GM18502 (cell line): Measurements from ENCODE around the gene NUDT16L1.
A peak's percentile ranks its signal among the peaks of the same experiment; 100 is the strongest.
"Not testable (repeated sequence)": the region's sequence is repeated elsewhere in the genome, so short reads cannot be mapped to it uniquely, and the experiment has no call there.

ENCODE experiments used
- ATAC-seq: cut with Tn5 transposase; IDR thresholded peaks from one replicate; pipeline ENCODE4 v1.9.1; 2021; ENCODE audit warnings: mild to moderate bottlenecking; ENCODE audit not compliant: unreplicated experiment, poor library complexity

NUDT16L1 gene

DNA sequence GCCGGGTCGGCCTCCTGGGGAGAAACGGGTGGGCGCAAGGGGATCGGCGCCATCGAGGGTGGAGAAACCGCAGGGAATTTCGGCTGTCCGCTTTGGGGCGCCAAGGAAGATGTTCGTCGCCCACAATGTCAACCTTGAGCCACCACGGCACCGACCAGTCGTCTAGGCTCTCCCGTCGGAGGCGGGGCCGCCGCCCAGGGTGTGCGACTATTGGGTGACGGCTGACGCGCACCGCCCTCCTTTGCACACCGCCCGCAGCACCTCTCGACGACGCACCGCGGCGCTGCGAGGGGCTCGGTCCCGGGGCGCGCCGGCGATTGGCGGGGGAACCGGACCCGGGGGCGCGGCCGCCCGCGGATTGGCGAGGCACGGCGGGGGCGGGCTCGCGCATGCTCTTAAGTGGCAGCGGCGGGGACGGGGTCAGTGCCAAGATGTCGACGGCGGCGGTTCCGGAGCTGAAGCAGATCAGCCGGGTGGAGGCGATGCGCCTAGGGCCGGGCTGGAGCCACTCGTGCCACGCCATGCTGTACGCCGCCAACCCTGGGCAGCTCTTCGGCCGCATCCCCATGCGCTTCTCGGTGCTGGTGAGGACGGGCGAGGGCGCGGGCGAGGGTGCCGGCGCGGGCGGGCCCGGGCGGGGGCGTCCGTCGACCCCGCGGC lies at the start of gene NUDT16L1:
TSS of gene NUDT16L1 (plus strand) at position 267 of the 660 bp plus-strand sequence. CDS start at position 432, 165 bp downstream.
- peak; percentile 96 for ATAC-seq

DNA sequence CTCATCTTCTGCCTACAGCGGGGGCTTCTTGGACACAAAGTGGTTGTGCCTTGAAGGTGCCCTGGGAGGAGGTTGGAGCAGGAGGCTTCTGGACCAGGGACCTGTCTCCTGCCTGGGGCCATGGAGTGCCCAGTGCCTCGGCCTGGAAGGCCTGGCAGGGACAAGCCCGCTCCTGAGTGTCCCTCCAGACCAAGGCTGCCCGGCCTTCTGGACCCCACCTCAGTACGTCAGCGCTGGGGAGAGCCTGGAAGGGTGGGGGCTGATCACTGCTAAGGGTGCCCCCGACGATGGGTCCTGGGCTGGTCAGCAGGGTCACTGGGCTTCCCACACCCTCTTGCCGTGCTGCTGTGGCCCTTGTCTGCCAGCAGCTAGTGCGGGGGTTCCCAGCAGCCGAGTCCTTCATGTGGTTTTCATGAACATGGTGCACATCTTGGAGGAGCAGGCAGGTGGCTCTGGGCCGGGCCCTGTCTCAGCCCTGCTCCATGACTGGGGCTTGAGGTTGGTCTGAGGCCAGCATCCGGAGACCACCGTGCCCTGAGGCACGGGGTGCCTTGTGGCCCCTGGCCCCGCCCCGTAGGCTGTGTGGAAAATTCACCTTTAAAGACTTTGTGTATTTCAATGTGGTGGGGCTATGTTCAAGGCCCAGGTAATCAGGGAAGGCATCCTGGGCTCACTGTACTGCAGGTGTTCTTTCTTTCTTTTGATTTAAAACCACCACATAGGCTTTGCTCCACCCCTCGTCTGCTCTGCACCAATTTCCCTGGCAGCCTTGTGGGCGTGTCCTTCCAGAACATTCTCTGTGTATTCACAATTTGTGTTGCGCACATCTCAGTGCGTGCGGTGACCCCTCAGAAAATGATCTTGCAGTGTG lies 46.4 kb upstream of the NUDT16L1 start:
- no peak for ATAC-seq

DNA sequence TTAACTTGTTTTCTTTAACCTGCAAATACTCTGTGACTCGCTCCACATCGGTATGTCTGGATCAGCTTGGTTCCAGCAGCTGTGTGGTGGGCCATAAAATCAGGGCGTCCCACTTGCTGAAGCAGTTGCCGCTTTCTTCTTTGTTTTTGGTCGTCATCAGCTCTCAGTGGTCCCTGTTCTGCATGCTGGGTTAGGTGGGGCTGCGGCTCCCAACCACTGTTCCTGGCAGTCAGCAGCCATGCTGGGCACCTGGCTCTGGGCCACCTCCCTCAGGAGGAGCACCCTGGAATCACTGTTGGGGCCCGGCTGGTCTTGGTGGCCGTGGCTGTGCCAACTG lies 45.8 kb upstream of the NUDT16L1 start:
- ATAC-seq: no peak

- no peak for ATAC-seq
These were observed 44.4 kb upstream of the NUDT16L1 start for GRCh38 chr16:4648917-4649316.

DNA sequence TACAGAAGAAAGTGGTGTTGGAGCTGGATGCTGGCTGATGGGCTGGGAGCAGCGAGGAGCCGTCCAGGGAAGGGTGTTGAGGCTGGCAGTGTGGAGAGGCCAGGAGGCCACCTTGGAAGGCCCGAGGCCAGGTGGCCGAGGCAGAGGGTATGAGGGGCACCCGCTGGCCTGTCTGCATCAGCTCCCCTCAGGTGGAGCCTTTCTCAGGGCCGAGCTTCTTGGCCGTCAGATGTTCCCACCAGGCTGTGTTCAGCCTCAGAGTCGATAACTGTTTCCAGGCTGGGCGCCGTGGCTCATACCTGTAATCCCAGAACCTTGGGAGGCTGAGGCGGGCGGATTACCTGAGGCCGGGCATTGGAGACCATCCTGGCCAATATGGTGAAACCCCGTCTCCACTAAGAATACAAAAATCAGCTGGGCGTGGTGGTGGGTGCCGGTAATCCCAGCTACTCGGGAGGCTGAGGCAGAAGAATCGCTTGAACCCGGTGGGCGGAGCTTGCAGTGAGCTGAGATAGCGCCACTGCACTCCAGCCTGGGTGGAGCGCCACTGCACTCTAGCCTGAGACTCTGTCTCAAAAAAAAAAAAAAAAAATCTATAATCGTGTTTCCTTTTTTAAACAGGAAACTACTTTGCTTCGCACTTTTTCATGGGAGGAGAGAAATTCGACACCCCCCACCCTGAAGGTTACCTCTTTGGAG lies 43.5 kb upstream of the NUDT16L1 start:
- ATAC-seq: no peak

- not testable (repeated sequence) for ATAC-seq
These were observed 42.8 kb upstream of the NUDT16L1 start for GRCh38 chr16:4650443-4651074.

- ATAC-seq: no peak
These were observed 41.5 kb upstream of the NUDT16L1 start for GRCh38 chr16:4651827-4652226.

DNA sequence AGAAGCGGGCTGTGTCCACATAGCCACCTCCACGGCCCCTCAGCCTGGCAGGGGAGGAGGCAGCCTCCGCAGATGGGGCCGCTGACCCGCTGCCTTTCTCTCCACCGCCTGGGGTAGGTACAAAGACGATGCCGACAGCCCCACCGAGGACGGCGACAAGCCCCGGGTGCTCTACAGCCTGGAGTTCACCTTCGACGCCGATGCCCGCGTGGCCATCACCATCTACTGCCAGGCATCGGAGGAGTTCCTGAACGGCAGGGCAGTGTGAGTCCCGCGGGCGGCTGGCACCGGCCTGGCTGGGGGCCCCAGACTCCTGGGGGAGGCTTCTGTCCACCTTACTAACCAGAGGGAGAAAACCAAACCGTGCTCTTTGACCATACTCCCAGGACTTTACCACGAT lies 40.8 kb upstream of the NUDT16L1 start:
- ATAC-seq: no peak

DNA sequence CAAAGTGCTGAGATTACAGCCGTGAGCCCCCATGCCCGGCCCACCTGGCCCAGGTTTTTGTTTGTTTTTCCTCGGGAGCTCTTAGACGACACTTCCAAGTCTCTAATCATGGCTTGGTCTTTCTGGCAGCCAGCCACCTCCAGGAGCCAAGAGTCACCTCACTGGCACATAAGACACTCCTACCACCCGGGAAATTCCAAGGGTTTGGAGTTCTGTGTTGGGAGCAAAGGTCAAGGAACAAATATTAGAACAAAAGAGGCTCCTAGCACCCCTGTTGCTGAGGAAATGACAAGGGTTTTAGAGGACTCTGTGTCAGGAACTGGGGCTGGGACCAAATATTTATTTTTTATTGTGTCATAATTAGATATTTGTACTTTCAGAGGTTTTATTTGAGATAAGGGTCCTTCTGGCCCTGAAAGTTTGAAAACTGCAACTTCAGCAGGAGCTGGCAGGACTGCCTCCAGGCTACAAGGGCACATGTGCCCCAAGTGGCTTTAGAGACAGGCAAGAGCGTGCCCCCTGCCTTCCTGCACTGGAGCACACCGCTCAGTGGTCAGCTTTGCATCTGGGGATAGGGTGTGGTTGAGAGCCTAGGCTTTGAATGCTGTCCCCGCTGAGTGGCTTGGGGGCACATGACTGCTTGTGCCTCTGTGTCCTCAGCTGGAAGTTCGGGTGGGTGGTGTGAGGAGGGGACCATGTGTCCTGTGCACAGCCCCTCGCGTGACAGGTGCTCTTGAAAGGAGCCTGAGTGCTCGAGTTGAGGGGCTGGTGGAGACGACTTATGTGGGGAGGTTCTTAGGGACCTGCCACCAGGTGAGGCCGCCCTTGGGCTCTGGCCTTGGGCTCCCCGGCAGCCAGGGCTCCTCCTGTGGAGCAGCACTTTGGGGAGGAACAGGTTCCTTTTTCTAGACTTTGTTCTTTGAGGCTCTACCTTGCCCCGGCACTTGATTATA lies 39.1 kb upstream of the NUDT16L1 start:
- ATAC-seq: no peak

GRCh38 chr16:4654964-4655590 lies 38.3 kb upstream of the NUDT16L1 start:
- ATAC-seq: no peak

DNA sequence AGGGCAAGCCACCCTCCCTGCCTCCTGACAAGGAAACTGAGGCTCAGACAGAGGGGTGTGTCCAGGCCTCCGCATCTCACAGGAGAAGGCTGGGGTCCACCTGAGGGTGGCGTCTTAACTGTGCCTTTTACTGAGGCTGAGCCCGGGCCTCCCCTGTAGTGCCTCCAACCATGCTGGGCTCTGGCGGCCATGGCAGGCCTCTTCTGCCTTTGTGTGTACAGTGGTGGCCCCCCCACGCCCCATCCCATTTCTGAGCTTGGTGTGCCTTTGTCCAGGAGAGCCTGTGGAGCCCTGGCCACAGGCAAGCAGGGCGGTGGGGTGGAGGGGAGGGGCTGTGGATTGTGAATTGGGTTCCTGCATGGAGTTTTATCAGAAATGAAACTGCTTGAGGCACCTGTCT lies 37.6 kb upstream of the NUDT16L1 start:
- ATAC-seq: no peak

DNA sequence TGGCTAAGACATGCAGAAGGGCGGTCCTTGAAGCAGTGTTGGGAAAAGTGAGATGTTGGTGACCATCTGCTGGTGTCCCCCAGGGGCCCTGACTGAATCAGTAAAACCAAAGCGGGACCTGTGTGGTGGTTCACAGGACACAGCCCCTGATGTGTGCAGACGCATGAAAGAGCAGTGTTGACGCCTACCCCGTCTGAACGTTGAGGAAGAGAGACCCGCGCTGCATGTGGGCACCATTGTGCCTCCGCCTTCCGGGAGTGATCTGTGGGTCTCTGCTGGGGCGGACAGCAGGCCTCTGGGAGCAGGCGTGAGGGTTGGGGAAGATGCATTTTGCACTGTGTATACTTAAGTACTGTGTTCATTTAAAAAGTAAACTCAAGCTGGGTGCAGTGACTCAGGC lies 37.1 kb upstream of the NUDT16L1 start:
- no peak for ATAC-seq

DNA sequence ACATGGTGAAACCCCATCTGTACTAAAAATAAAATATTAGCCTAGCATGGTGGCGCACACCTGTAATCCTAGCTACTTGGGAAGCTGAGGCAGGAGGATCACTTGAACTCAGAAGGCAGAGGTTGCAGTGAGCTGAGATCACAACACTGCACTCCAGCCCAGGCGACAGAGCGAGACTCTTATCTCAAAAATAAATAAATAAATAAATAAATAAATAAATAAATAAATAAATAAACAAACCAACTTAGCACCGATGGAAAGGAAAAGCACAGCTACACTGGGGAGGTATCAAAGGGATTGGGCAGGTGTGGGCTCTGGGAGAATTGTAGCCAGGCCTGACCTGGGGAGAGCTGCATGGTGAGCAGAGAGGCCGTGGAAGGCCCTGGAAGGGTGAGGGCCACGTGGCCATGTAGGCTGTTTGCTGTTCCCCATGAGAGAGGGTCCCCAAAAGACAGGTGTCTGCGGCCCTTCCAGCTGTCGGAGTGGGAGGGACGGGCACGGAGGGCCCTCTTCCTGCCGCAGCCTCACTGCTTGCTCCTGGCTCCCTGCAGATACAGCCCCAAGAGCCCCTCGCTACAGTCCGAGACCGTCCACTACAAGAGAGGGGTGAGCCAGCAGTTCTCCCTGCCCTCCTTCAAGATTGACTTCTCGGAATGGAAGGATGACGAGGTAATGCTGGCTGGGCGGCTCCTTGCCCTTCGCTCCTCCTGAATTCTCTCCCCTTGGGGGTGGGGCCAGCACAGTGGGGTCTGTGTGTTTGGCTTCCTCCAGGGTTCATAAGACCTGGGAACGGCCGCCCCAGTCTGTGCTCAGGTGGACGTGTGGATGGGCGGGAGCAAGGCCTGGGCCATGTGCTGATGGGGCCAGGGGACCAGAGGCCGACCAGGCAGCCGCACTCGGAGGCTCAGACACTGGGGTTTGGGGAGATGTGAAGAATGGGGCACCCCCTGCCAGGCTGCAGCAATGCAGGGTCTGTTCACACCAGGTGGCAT lies 36.4 kb upstream of the NUDT16L1 start:
- ATAC-seq: no peak

- ATAC-seq: no peak
These were observed 33.7 kb upstream of the NUDT16L1 start for GRCh38 chr16:4659363-4660353.

GRCh38 chr16:4660454-4661007 lies 32.8 kb upstream of the NUDT16L1 start:
- ATAC-seq: peak; percentile 61

- no peak for ATAC-seq
These were observed 31.7 kb upstream of the NUDT16L1 start for GRCh38 chr16:4661661-4662060.

DNA sequence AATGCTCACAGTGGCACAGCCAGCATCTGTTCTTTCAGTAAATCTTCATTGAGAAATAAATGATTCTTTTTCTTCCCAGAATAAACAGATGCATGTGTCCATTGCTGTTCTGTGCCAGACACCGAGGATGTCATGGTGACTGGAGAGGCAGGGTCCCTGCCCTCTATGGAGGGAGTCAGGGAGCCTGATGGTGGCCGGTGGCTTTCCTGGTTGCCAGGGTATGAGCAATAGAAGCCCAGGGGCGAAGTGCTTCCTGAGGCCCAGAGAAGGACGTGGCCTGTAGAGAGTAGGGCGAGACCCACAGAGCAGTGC lies 29.9 kb upstream of the NUDT16L1 start:
- ATAC-seq: no peak
